Kidney tubule cell (primary cell): ENCODE data around the gene OXSR1.
"Not testable (repeated sequence)": the region's sequence is repeated elsewhere in the genome, so short reads cannot be mapped to it uniquely, and the experiment has no call there.

ENCODE experiments used
- DNase-seq: peaks from one replicate; pipeline ENCODE4 v3.0.0-alpha.2; 2018; ENCODE audit warnings: low spot score

The OXSR1 gene

DNA sequence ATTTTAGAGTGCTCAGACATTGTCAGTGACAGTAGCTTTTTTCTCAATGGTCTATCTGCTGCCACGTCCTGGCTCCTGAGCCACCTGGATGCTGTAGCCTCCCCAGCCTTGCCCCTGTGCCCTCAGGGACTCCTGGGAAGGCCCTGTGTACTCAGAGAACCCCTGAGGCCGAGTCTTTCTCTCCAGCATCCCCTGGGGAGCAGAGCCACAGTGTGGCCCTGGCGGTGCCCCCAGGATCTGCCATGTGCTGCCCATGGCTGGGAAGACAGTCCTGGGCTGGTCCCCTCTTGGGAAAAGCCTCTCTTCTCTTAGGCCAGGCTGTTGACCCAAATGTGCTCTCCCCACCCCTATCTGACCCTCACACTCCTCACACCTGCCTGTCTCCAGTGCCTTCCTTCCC is 21.8 kb upstream of the OXSR1 start:
- DNase-seq = no peak

DNA sequence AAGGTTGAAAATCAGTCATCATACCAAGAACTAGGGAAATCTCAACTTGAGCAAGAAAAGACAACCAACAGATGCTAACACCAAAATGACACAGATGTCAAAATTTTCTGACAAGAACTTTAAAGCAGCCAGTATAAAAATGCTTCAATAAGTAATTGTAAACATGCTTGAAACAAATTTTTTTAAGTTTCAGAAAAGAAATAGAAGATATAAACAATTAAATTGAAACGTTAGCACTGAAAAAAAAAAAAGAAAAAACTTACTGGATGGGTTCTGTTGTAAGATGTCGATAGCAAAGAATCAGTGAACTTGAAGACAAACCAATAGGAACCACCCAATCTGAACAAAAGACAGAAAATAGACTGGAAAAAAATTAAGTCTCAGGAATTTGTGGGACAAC is 18.8 kb upstream of the OXSR1 start:
- no peak for DNase-seq

DNA sequence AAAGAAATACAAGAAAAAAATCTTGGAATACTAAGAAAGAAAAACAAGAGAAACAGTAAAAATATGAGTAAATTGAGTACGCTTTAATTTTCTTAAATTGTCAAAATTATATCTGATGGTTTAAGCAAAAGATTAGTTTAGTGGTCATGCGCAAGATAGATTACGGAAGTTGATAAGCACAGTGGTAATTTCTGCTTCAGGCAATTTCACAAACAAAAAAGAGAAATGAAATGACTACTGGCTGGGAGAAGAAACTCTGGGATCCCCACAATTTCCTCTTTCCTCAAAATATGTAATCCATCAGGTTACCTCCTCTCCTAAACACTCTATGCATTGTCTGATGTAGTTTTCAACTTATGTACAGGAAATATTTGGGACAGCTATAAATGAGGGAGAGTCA is 17.9 kb upstream of the OXSR1 start:
- DNase-seq = no peak

DNA sequence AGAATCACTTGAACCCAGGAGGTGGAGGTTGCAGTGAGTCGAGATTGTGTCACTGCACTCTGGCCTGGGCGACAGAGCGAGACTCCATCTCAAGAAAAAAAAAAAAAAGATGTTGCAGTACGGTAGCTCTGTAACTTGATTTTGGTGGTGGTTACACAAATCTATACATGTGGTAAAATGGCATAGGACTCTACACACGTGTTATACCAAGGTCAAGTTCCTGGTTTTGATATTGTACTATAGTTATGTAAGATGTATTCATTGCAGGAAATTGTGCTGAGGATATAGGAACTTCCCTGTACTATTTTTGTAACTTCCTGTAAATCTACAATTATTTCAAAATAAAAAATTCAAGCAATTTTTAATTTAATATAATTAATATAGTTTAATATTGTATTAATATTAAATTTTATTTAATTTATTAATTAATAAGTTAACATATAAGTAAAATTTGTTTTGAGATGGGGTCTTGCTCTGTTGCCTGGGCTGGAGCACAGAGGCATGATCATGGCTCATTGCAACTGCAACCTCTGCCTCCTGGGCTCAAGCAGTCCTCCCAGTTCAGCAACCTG is 16.9 kb upstream of the OXSR1 start:
- no peak for DNase-seq

DNA sequence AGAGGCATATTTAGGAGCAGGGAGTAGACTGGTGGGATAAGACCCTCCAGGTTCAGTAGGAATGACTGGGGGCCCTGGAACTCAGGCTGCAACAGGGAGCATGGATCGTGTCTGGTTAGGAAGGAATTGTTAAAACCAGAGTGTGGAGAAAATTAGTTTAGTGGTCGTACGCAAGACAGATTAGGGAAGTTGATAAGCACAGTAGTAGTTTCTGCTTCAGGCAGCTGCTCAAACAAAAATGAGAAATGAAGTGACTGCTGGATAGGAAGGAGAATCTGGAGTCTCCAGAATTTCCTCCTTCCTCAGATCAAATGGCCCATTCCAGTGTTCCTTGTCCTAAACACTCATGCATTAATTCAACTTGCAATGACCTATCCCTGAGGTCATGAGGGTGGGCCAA is 15.6 kb upstream of the OXSR1 start:
- no peak for DNase-seq

DNA sequence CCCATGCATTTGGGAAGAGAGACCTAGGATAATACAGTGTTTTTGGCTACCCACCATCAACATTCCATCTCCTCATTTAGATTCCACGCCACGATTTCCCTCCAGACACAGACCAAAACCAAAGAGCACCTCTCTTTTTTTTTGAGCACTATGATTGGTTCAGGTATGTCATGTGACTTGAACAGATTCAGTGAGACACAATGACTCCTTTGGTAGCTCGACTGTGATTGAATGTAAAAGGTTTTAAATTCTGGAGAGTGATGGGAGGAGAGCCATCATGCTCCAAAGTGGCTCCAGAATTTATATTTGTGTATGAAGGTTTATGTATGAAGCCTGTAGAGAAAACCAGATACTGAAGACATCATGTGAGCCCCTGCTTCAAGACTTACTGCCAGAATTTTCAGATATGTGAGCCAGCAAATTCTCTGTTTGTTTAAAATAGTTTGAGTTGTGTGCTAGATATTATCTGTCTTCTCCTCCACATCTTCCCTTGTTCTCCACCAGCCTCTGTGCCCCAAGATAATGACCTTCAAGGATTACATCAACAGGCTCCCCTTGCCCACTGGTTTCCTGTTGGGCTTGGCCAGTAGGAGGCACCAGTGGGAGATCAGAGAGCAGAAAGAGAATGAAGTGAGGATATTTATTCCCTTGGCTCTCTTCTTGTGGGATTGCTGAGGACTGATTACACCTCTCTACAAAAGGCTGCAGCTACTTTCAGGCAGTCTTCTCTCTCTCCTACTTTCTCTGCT is 14.4 kb upstream of the OXSR1 start:
- DNase-seq = no peak

DNA sequence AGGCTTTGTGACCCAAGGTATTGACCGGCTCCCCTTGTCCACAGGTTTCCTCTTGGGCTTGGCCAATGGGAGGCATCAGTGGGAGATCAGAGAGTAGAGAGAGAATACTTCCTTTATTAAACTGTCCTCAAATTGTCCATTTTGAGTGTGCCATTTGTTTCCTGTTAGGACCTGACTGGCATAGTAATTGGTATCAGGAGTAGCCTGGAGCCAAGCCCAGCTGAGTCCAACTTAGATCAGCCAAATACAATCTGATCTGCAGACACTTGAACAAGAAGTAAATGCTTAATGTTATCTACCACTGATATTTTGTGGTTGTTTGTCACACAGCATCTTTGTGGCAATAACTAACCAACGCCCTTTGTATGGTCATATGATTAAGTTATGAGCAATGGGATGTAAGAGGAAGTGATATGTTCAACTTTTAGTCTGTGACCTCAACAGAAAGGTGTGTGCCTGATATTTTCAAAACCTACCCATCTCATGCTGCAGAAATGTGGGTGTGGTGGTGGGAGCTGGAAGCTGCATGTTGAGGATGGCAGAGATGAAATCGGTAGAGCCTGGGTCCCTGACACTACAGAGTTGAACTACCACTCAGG is 13.6 kb upstream of the OXSR1 start:
- peak; percentile 90 for DNase-seq

DNA sequence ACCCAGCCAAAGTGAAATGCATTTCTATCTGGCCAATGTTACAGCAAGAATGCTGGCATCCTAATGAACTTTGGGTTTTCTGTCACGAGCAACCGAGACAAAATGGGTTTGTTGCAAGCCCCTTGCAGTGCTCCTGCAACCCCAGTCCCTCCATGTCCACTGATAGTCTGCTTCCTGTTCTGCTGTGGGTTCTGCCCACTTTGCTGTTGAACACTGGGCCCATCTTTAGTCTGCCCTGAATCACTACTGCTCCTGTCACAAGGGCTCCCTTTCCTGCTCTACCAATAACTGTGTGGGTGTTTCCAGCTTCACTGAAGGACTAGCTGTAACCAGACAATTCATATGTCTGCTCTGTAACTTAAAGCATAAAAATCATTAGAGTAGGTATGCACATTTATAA is 12.7 kb upstream of the OXSR1 start:
- DNase-seq = no peak

DNA sequence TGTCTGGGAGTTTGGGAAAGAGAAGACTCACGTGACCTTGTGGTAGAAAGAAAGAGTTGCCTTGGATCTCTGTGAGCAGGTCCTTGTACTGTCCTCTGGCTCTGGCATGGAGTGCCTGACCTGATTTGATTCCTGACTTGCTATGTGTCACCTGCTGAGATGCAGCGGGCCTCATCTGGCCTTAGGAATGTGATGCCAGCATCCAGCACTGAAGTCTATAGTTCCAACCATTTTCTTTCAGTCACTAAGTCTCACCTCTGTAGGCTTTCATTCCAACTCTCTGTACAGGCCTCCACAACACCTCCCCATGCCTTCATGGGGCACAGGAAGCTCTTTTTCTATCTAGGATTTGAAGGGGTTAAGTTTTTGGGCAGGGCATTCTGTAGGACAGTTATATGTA is 12.1 kb upstream of the OXSR1 start:
- peak; percentile 45 for DNase-seq

DNA sequence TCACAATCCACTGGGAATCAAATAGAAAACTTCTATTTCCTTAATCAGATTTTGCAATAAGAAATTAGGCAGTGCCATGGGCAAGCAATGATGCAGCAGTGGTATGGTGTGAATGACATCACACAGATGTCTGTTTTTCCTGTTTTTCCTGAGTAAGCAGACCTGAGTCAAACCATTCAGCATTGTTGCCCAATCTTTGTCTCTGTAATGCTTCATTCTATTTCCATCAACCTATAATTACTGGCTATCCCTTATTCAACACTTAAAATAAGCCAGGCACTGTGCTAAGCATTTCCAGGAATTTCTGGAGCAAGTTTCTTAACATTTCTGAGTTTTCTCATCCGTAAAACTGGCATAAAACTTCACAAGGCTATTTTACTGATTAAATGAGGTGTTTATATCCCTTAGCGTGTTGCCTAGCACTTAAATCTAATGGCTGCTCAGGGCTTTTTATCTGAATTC is 11.3 kb upstream of the OXSR1 start:
- peak; percentile 85 for DNase-seq

DNA sequence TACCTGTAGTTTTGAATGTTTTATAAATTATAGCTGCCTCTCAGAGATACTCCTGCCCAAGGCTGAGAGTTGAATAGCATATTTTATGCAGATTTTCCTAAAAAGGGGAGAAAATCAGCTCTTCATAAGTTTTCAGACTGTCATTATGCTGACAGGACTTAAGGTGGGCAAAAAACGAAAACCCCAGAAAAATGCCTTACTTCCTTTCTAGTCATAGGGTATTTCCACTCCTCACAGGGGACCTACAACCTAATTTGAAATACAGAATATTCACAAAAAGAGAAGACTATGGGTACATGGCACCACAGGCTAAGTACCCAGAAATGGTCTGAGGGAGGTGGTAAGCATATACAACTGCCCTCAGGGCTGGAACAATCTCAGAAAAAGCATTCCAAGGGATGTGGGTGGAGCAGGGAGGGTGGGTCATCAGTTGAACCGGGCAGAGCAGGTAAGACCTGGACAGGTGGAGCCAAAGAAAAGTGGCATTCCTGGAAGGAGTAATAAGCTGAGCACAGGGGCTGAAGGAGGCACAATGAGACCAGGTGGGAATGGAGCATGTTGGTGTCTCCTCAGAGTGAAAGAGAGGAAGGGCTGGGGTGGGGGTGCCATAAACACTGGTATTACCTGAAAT is 10.6 kb upstream of the OXSR1 start:
- peak; percentile 68 for DNase-seq

DNA sequence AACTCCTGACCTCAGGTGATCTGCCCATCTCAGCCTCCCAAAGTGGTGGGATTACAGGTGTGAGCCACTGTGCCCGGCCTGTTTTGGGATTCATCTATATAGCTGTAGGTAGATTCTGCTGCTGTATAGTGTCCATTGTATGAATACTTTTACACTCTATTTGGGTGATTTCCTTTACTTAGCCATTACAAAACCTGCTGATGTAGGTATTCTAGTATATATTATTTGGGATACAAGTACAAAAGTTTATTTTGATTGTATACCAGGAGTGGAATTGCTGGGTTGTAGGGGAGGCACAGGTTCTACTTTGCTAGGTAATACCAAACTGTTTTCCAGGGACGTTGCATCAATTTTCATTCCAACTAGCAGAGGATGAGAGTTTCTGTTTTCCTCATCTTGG is 9.5 kb upstream of the OXSR1 start:
- DNase-seq = no peak

DNA sequence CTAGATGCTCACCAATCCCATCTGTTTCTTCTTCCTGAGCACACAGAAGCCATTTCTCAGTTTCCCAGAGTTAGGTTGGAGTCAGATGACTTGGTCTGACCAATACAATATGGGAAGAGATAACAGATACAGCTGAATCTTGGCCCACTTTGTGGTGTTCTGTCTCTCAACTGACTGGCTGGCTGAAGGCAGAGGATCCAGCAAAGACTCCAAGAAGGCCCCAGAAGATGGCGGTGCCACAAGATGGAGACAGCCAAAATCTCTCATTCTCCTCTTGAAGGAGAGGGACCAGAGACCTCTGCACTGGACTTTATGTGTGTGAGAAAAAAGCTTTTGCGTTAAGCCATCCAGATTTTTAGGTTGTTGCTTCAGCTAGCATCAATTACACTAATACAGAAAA is 8.2 kb upstream of the OXSR1 start:
- no peak for DNase-seq

DNA sequence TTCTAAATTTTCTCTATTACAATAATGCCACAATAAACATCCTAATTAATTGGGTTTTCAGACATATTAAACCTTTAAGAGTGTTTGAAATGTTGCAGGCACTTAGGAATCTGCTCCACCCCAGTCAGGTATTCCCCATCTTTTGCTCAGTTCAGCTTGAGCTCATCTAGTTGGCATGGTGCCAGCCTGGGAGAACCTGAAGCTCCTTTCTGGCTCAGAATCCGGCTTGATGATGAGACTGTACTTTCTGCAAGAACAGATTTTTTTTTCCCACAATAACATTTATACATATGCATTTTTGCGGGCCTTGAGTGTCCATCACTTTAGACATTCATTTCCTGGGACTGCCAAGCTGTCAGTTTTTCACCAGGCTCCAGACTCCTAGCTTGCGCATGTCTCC is 7.7 kb upstream of the OXSR1 start:
- DNase-seq = peak; percentile 80

DNA sequence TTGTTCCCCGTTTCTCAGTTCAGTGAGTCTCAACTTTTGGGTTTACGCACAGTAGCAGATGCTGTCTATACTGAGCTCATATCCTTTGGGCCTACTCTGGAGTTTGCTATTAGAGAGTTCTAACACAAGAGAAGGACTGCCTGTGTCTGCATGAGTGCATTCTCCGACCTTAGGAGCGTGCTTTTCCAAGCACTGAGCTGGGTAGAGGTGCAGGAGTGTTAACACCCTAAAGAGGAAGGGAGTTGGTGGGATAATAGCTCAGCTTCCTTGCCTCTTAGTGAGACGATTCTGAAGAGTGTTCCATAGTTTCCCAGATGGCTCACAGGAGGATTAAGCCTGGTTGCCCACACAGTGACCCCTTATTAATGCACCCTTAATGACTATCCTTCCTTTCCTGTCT is 6.9 kb upstream of the OXSR1 start:
- DNase-seq = no peak

DNA sequence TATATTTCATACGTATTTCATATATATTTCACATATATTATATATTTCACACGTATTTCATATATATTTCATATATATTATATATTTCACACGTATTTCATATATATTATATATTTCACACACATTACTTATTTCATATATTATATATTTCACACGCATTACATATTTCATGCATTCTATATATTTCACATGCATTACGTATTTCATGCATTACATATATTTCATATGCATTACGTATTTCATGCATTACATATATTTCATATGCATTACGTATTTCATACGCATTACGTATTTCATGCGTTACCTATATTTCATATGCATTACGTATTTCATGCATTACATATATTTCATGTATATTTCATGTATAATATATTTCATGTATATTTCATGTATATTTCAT is 4.6 kb upstream of the OXSR1 start:
- not testable (repeated sequence) for DNase-seq

DNA sequence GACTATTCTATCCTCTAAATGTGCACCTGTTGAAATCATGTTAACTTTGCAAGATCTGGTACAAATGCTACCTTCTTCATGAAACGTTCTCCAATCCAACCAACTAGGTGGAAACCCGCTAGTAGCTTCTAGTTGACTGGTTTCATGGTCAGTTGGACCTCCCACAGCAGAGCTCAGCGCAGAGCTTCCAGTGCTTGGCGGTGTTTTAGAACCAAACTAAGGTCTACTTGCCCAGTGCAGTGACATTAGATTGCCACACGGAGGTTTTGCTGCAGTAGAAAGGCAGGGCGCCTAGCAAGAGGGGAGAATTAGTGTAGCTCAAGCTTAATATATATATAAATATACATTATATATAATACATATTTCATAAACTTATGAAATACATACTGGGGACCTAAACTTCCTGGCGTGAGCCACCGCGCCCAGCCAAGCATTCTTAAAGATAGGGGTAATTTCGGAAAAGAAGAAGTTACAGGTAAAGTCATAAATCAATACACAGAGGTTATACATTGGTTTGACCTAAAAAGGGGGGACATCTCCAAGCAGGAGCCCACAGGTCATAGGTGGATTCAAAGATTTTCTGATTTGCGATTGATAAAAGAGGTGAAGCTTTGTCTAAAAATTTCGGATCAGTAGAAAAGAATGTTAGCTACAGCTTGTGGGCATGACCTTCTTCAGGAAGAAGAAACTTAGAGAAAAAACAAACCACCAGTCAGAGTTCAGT is 2.1 kb upstream of the OXSR1 start:
- DNase-seq = peak; percentile 25

DNA sequence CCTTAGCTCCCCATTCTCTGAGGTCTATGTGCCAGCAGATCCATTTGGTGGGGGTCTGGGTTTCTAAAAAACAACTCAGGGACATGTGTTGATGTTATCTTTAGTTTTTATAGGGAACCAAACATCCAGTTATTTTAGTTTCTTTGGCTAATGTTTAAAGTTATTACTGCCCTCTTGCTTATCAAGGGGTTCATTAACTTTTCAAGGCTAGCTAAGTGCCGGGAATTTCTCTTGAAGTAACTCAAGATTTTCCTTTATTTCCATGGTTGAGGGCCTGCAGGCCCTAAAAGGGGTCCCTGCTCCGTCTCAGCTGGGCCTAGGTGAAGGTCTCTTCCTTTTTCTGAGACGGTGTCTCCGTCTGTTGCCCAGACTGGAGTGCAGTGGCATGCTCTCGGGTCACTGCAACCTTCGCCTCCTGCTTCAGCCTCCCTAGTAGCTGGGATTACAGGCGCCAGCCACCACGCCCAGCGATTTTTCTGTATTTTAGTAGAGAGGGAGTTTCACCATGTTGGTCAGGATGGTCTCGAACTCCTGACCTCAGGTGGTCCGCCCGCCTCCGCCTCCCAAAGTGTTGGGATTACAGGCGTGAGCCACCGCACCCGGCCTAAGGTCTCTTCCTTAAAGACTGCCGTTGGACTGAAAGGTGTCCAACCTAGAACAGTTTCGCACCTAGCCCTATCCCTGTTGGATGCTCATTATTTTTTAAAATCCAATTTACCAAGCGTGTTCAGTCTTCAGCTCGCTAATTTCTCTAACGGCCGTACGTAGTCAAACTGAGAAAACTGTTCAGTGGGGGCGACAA is 1.3 kb upstream of the OXSR1 start:
- no peak for DNase-seq

DNA sequence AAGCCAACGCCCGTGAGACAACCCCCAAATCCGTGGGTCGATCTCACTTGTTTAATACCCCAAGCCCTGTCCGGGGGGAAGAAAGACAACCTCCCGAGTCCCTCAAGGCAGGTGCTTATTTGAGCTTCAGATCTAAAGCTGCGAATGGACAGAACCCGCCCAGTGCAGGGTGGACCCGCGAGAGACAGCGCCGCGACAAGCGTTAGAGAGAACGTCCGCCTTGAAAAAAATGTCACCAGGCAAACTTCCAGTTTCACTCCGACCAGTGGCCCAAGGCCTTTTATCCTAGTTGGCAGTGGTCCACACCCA is 740 bp upstream of the OXSR1 start:
- no peak for DNase-seq

DNA sequence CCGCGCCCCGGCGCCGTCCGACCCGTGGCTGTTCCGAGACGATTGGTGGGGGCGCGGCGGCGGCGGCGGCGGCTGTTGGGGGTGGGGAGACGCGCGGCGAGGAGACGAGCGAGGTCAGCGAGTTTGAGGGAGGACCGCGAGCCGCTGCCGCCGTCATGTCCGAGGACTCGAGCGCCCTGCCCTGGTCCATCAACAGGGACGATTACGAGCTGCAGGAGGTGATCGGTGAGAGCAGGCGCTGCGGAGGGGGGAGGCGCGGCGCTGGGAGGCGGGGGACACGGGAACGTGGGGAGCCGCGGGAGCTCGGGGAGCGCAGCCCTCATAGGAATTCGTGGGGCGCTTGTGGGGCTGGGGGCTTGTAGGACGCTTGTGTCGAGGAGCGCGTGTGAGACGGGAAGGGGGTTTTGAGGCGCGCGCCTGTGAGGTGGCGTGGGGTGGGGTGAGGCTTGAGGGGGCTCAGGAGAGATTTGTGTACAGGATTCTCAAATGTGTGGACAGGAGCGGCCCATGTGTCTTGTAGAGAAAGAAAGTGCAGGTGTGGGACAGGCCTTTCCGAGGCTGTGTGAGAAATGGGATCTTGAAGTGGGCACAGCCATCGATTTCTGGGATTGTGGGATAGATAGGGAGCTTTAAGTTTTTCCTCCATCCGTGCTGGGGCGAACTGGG is 518 bp downstream of the OXSR1 start:
- DNase-seq = peak; percentile 25

DNA sequence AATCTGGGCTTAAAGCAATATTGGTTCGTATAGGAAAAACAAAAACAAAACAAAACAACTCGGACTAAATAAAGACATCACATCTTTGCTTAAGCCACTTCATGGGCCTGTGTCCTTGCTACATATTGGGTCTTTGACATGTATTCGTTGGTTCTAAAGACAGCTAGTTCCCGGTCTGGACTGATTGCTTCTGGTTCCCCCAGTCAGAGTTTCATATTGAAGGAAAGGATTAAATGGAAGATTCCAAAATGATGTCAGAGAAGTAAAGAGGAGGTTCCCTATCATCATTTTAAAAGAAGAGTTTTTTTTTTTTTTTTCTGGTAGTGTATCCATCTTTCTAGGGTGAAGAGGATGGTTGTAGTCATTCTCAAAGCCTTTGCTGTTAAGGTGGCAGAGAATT is 2.3 kb downstream of the OXSR1 start:
- DNase-seq = no peak
